HepG2 (cell line): ENCODE data around the gene RABGAP1L. TPM values are rescaled to one million over a fixed set of nuclear protein-coding genes. Genes with fewer than 3 reads are reported as not detected.

ENCODE experiments used
- AHR ChIP-seq: IDR thresholded peaks from 2 replicates; pipeline ENCODE4 v1.6.1; 2018; ENCODE audit warnings: missing genetic modification reagents, missing compliant biosample characterization
- BCL6 ChIP-seq: IDR thresholded peaks from 2 replicates; pipeline ENCODE4 v1.6.1; 2016; ENCODE audit warnings: missing genetic modification reagents, missing compliant biosample characterization
- CENPBD1 ChIP-seq: sonication (generic); formaldehyde crosslinking; IDR thresholded peaks from 2 replicates; pipeline ENCODE4 v1.8.0; 2022; ENCODE audit warnings: missing genetic modification reagents, low read depth, mild to moderate bottlenecking, borderline replicate concordance
- CERS6 ChIP-seq: sonication (generic); formaldehyde crosslinking; IDR thresholded peaks from 2 replicates; pipeline ENCODE4 v1.5.0; 2020; ENCODE audit warnings: missing genetic modification reagents
- FOXA1 ChIP-seq, 2 experiments: fragments of 450-650 bp in 1 of 2; sonication (generic) in 1 of 2; formaldehyde crosslinking in 1 of 2; IDR thresholded peaks; 2 replicates each; pipeline versions ENCODE4 v1.4.0 to v1.6.1; 2016 to 2020; ENCODE audit warnings: missing genetic modification reagents in 1 of 2
- JDP2 ChIP-seq: sonication (generic); formaldehyde crosslinking; IDR thresholded peaks from 2 replicates; pipeline ENCODE4 v1.8.1; 2022; ENCODE audit warnings: missing genetic modification reagents, borderline replicate concordance
- KDM6A ChIP-seq: IDR thresholded peaks from 2 replicates; pipeline ENCODE4 v1.6.1; 2016; ENCODE audit warnings: low read depth
- KLF15 ChIP-seq: sonication (generic); formaldehyde crosslinking; IDR thresholded peaks from 2 replicates; pipeline ENCODE4 v1.8.1; 2023; ENCODE audit warnings: borderline replicate concordance, mild to moderate bottlenecking, inconsistent platforms, missing genetic modification reagents, mixed read lengths
- RCOR2 ChIP-seq: IDR thresholded peaks from 2 replicates; pipeline ENCODE4 v1.6.1; 2016; ENCODE audit warnings: missing biosample characterization, missing genetic modification reagents
- SIX1 ChIP-seq: sonication (generic); formaldehyde crosslinking; IDR thresholded peaks from 2 replicates; pipeline ENCODE4 v1.4.0; 2020; ENCODE audit warnings: missing genetic modification reagents, borderline replicate concordance
- SNAPC5 ChIP-seq: sonication (generic); formaldehyde crosslinking; IDR thresholded peaks from 2 replicates; pipeline ENCODE4 v1.8.1; 2023; ENCODE audit warnings: mild to moderate bottlenecking, missing genetic modification reagents, borderline replicate concordance
- TEAD2 ChIP-seq: sonication (generic); formaldehyde crosslinking; IDR thresholded peaks from 2 replicates; pipeline ENCODE4 v1.9.0; 2021; ENCODE audit warnings: missing genetic modification reagents
- TEAD3 ChIP-seq: optimal IDR thresholded peaks from 2 replicates; pipeline ENCODE3; 2016; ENCODE audit warnings: borderline replicate concordance
- TSC22D2 ChIP-seq: sonication (generic); formaldehyde crosslinking; IDR thresholded peaks from 2 replicates; pipeline ENCODE4 v1.5.1; 2020; ENCODE audit warnings: missing genetic modification reagents, mild to moderate bottlenecking, borderline replicate concordance
- ZBED4 ChIP-seq: sonication (generic); formaldehyde crosslinking; IDR thresholded peaks from 2 replicates; pipeline ENCODE4 v1.4.0; 2020; ENCODE audit warnings: missing genetic modification reagents, borderline replicate concordance
- ZC3H4 ChIP-seq: sonication (generic); formaldehyde crosslinking; IDR thresholded peaks from 2 replicates; pipeline ENCODE4 v1.4.0; 2020; ENCODE audit warnings: missing genetic modification reagents, borderline replicate concordance
- ZFP41 ChIP-seq: sonication (generic); formaldehyde crosslinking; IDR thresholded peaks from 2 replicates; pipeline ENCODE4 v1.4.0; 2020; ENCODE audit warnings: mild to moderate bottlenecking, missing genetic modification reagents, borderline replicate concordance
- ZNF512 ChIP-seq: sonication (generic); formaldehyde crosslinking; IDR thresholded peaks from 2 replicates; pipeline ENCODE4 v1.4.0; 2020; ENCODE audit warnings: mild to moderate bottlenecking, missing genetic modification reagents
- ZNF605 ChIP-seq: sonication (generic); formaldehyde crosslinking; IDR thresholded peaks from 2 replicates; pipeline ENCODE4 v1.8.0; 2022; ENCODE audit warnings: mild to moderate bottlenecking, missing genetic modification reagents
- ZNF781 ChIP-seq: sonication (generic); formaldehyde crosslinking; IDR thresholded peaks from 2 replicates; pipeline ENCODE4 v1.5.1; 2020; ENCODE audit warnings: borderline replicate concordance, mild to moderate bottlenecking, missing genetic modification reagents; ENCODE audit errors: not compliant biosample characterization
- ZNF788 ChIP-seq: sonication (generic); formaldehyde crosslinking; IDR thresholded peaks from 2 replicates; pipeline ENCODE4 v1.5.0; 2020; ENCODE audit warnings: mild to moderate bottlenecking, missing genetic modification reagents, borderline replicate concordance
- polyA plus RNA-seq, 8 experiments: library from polyadenylated mRNA; depleted of rRNA in 3 of 8; stranded (reverse) in 7 of 8; unstranded in 1 of 8; fragments of >200 nt; fragmentation: Illumina TruSeq in 4 of 8; extraction: Trizol in 4 of 8; gene quantifications; 2 replicates each; pipeline versions ENCODE4 v1.2.1 to v1.2.3, GENCODE V29; 2011 to 2016; ENCODE audit warnings: low read depth in 4 of 8, missing spikeins in 1 of 8, mixed read lengths in 1 of 8; ENCODE audit not compliant: insufficient read depth in 1 of 8
- total RNA-seq, 5 experiments: library from RNA; depleted of rRNA; stranded (reverse); fragments of >200 nt; fragmentation: Illumina TruSeq; extraction: Trizol; gene quantifications; 2 replicates each; pipeline ENCODE4 v1.2.3, GENCODE V29; 2016; ENCODE audit warnings: low read depth in 1 of 5

Gene RABGAP1L
- total and polyA plus RNA-seq, 2 of the 13 experiments (the other 11 are each of a cell fraction or from before 2014, with no cell fraction given), result 7.9 to 22.6 TPM

- TF ChIP-seq RCOR2 (CRISPR knock-in tag) (no peak), CENPBD1 (CRISPR knock-in tag) (0 out of 2 replicates have a peak, but pooled peaks have one; percentile 41), BCL6 (CRISPR knock-in tag) (no peak), JDP2 (CRISPR knock-in tag) (peak; percentile 43; the same call in 1 of the 2 replicates), SNAPC5 (CRISPR knock-in tag) (peak; percentile 84; the same call in 1 of the 2 replicates), CERS6 (peak; percentile 13; the same call in 1 of the 2 replicates), FOXA1 (IDR thresholded peaks at IDR 0.05) (no peak), FOXA1 (CRISPR knock-in tag; IDR thresholded peaks at IDR 0.05) (0 out of 2 replicates have a peak, but pooled peaks have one; percentile 7), ZBED4 (no peak), ZNF788 (CRISPR knock-in tag) (peak; percentile 92), ZNF512 (CRISPR knock-in tag) (no peak), ZNF605 (CRISPR knock-in tag) (peak; percentile 84; the same call in 1 of the 2 replicates), AHR (no peak; the same call in none of the 2 replicates), TEAD3 (CRISPR knock-in tag) (peak; percentile 7), TEAD2 (CRISPR knock-in tag) (no peak), ZC3H4 (CRISPR knock-in tag) (no peak), KLF15 (CRISPR knock-in tag) (peak; percentile 88; the same call in 1 of the 2 replicates), TSC22D2 (CRISPR knock-in tag) (peak; percentile 18; the same call in 1 of the 2 replicates), ZFP41 (CRISPR knock-in tag) (peak; percentile 85; the same call in 1 of the 2 replicates), SIX1 (CRISPR knock-in tag) (no peak), ZNF781 (CRISPR knock-in tag) (peak; percentile 43), KDM6A (CRISPR knock-in tag) (no peak)
Observed at GRCh38 chr1:174999936-175000696, 840.8 kb downstream of the RABGAP1L start, which contains the start of gene CACYBP (continued).
